HG03097 (cell line): ENCODE measurements around the gene GPRC5A.

Source experiments
- ATAC-seq: cut with Tn5 transposase; IDR thresholded peaks from one replicate; pipeline ENCODE4 v1.9.1; 2021; ENCODE audit not compliant: unreplicated experiment, low FRiP score

The GPRC5A gene

DNA sequence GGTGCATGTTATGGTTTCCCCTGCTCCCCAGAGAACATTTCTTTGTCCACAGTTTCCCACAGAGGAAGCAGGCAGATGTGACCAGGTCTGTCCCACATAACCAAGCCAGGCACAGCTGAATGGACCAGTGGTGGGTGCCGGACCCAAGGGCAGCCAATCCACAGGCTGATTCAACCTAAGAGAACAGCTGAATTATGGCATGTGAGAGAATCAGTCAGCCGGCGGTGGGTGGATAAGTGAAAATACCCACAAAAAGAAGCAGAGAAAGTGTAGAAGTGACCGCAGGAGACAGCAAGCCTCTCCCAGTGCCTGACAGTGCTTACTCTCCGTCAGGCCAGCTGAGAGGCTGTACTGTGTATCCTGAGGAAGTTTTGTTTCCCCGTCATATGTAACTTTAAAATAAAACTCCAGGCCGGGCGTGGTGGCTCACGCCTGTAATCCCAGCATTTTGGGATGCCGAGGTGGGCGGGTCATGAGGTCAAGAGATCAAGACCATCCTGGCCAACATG lies 45.7 kb downstream of the GPRC5A start:
- ATAC-seq = no peak

DNA sequence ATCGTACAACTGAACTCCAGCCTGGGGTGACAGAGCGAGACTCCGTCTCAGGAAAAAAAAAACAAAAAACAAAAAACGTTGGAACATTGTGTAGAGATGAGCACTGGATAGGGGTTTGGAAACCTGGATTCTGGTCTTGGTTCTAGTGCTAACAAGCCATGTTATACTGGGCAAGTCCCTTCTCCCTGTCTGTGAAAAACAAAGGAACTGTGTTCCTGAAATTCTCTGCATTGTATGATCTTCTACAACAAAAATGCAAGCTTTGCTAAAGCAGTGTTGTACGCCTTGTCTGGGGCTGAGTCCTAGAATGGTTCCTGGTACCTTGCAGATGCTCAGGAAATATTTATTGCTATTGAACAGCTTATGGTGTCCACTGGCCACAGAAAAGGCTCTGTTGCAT lies 47.2 kb downstream of the GPRC5A start:
- no peak for ATAC-seq

DNA sequence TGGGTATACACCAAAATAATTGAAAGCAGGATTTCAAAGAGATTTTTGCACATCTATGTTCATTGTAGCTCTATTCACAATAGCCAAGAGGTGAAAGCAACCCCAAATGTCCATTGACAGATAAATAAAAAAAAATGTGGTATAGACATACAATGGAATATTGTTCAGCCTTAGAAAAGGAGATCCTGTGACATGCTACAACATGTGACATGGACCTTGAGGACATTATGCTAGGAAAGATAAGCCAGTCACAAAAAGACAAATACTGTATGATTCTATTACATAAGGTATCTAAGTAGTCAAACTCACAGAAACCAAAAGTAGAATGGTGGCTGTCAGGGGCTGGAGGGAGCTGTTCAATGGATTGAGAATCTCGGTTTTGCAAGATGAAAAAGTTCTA lies 48.5 kb downstream of the GPRC5A start:
- no peak for ATAC-seq

DNA sequence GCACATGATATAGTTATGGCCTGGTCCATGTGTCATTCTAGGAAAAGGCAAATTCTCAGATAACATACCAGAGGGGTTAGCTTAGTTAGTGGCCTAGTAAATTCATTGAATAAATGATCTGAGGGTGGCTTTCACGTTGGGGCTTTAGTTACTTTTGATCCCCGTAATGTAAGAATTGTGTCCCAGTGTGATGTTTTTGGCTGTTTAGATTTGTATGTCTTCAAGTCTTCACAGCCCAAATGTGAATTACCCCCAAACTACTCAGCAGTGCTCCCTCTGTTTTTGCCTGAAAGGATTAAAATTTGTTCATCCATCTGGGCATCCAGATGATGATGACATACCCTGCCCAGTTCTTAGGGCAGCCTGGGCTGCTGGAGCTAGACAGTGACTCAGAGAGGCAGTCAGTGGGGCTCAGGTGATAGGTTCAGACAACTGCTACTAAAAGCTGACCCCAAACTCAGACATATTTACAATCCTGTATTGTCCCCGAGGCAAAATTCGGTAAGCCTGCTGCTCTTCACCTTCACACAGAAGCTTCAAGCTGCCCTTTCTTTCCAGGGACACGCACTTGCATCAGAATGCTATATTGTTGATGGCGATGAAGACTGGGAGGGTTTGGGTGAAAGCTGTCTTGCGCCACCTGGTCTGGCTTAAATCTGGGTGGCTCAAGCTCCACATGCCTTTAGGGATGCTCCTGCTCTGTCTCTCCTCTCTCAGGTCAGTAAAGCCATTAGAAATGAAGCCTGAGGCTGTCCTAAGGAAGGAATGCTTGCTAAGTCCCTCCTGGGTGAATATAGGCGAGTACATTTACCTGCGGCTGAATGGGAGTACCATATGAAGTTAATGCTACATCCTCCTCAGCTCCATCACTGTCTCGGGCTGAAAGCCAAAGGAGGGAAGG lies 50.3 kb downstream of the GPRC5A start:
- ATAC-seq = no peak

DNA sequence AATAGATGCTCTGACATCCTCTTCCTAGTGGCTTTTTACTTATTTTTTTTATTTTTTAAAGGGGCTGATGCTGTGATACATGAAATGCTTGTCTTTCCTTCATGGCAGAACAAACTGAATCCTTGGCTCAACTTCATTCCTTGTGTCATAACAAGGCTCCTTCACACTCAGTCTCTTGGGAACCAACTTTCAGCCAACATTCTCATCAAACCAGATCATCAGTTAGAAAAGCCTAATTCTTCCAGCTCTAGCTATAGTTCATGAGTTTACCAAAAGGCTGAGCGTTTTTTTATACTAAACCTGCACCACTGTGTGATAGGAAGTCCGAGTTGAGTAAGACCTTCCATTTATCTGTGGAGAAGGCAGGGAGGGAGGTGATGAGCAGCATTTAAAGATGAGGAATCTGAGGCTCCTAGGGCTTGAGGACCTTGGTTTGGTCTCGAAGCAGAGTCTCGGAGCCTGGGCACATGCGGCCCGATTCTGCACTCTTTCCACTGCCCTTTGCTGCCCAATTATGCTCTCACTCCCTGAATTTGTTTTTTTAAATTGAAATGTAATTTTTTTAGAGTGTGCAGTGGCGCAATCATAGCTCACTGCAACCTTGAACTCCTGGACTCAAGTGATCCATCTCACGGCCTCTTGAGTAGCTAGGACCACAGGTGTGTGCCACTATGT lies 52.4 kb downstream of the GPRC5A start:
- ATAC-seq = no peak

DNA sequence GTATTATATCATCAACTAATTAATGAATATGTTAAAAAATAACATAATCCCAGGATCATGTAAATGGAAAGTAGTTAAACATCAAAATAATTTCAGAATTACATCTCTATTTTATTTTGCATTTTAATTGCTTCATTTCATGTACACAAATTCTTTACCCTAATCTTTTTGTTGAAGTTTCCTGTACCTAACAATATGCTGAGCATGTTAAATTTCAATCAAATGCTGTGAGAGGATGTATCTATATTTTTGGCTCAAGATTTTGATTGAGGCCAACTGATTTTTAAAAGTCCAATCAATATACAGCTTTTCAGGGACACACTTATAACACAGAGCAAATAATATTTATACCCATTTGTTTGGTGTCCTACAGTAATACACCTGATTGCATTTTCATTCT lies 54.2 kb downstream of the GPRC5A start:
- ATAC-seq = no peak

DNA sequence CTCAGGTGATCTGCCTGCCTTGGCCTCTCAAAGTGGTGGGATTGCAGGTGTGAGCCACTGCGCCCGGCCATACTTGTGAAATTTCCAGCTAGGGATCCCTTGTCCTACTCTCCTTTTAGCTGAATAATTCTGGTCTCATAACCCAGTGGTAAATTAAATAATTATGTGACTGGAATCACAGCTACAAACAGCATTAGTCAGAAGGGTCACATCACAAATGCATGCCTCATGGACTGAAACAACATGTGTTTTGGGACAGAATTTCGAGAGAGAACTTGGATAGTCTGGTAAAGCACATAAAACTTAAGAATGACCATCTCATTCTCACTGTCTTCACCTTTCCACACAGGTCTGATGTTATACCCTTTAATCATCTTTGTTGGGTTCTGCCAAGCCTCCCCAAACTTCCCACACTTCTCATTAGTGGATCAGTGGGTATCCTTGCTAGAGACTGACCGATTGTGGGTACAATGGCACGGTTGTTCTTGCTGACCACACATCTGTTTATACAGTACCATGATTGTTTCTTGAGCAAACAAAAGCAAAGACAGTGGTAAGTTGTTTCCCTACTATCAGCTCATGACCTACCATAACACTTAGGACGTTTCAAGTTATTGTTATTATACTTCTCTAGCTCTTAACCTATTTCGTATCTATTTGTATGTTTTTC lies 55.5 kb downstream of the GPRC5A start:
- ATAC-seq = no peak

DNA sequence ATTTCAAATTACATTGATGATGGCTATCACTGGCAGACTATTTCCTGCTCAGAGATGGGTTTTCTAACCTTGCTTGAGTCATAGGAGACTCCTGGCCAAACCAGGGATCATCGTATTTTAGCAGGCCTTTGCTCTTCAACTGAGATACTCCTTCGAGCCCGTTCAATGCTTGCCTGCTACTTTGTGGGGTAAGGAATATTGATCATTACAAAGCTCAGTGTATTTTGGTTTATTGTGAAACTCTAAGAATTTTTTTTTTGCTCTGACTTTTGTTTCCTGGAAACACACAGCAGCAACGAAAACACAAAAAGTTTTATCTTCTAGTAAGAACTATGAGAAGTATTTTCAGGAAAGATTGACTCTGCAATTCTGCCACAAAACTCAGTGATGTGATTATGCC lies 56.5 kb downstream of the GPRC5A start:
- ATAC-seq = no peak

DNA sequence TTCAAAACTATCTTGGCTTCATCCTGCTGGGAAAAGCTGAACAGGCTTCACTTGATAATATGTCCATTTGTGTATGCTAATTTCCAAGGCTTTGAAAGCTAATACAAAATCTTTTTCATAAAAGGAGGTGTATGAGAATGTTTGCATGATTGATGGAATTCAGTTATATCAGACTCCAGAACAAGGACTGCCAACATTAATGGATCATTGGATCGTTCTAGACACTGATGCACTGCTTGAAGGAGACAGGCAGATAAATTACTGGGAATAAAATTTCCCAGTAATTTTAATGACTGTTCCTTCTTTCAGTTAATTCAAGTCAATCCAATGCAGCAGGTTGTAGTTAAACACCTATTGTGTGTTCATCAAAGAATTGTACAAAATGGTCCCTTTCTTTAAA lies 60.1 kb downstream of the GPRC5A start:
- ATAC-seq = no peak

DNA sequence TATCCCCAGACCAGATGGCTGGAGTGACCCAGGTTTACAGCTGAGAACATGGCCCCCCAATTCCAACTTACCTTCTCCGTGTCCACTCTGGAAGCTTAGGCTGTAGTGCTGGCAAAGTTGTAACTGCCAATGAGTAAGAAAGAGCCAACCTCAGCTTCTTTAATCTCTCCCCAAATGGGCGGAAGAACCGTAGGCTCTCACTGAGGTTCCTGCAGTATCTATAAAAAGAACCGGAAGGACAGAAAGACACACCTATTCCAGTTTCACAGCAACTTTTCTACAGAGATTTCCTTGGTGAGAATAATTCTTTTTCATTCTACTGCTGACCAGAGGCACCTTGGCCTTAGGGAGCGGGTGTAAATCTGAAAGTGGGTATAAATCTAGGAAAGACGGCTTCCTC lies 60.7 kb downstream of the GPRC5A start, which contains the start of gene GPRC5D:
GPRC5D (minus strand) TSS at position 135 of the 400 bp plus-strand sequence. CDS start 1,786 bp downstream, outside the sequence.
- no peak for ATAC-seq

DNA sequence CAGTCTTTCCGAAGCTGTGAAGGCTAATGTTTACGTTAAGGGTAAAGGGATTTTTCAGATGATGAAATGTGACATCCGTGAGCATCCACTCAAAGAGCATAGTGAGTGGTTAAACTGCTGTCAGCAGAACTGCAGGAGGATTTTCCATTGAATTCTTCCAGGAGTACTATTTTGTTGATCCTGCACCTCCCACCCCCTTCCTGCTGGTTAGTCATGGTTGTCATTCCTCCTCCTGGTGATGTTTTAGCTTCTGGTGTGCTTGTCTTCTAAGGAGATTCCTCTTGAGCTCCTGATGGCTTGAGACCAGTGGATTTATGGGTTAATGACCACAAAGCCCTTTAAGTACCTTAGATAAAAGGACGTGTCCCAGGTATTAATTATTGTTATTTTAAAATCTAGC lies 63.0 kb downstream of the GPRC5A start:
- no peak for ATAC-seq

DNA sequence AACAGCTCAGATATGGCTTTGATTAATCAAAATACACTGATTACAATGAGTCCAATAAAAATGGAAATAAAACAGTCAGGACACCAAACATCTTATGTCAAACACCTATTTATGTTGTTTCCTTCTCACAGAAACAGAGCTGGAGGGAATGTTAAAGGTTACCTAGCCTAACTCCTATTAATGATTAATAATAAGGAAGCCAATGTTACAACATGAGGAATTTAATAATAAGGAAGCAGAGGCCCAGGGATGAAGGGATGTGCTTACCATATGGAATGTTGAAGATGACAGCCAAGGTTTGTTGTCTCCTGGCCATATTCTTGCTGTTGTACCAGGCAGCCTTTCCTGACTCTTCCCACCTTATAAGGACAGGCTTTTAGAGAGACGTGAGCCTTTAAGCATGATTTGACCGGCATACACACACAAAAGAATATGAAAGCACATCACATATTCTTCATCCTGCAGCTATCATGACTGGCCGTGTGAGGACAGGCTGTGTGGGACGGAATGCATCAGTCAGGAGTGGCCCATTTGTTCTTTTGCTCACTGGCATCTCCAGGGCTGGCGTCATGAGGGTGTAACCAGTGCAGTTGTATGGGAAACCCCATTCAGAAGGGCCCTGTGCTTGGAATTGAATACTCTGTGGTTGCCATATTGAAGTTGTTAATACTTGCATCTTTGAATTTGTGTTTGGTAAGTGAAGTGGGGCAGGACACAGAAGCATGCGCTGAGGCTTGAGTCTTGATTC lies 63.7 kb downstream of the GPRC5A start:
- no peak for ATAC-seq

DNA sequence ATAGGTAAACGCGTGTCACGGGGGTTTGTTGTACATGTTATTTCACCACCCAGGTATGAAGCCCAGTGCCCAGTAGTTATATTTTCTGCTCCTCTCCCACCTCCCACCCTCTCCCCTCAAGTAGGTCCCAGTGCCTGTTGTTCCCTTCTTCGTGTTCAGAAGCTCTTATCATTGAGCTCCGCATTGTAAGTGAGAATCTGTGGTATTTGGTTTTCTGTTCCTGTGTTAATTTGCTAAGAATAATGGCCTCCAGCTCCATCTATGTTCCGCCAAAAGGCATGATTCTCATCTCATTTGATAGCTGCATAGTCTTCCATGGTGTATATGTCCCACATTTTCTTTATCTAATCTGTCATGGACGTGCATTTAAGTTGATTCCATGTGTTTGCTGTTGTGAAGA lies 67.5 kb downstream of the GPRC5A start:
- no peak for ATAC-seq

DNA sequence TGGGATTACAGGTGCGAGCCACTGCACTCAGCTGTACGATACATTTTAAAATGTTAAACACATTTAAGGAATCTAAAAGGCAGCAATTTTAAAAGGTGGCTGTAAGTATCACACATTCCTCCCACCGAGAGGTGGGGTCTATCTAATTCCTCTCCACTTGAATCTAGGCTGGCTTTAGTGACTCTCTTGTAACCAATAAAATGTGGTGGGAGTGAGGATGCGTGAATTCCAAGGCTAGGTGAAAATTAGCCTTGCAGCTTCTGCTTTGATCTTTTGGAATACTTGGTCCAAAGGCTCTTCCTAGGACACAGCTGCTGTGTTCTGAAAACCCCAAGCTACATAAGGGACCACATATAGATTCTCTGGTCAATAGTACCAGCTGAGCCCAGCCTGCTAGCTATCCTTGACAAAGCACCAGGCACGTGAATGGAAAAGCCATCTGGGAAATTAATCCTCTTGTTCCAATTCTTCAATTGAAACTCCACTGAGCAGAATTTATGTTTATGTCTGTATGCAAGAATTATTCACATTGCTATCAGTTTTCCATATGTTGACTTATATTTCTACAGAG lies 69.4 kb downstream of the GPRC5A start:
- ATAC-seq = no peak

DNA sequence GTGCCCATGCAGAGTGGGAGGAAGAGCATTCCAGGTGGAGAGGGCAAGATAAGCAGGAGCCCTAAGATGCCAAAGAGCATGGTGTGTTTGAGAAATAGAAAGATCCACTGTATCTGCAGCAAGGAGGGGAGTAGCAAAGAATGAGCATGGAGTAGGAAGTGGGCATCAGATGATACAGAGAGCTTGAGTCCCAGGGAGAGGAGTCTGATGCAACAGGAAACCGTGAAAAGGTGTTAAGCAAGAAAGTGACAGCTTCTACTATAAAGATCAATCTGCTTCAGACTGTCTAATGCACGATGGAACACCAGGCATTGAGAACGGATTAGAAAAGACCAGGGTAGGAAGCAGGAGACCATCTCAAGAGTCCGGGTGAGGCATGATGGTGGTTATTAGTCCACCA lies 72.9 kb downstream of the GPRC5A start:
- ATAC-seq = no peak

DNA sequence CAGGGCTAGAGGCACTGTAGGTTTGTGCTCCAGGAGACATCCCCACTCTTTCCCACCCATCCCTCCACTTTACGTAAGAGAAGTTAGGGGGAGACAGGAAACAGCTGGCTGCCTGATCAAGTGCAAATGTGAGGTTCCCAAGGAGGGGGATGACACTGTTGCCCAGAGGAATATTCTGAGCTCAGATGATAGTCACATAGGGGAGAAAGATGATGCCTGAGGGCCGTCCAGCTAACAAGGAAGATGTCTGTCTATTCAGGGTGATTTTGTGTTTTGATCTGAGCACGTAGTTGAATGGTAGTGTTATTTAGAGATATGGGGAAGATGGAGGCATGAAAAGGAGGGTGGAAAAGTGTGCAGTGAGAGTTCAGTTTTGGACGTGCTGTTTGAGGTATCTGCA lies 74.5 kb downstream of the GPRC5A start:
- ATAC-seq = no peak
